HepG2 (cell line): ENCODE results near the gene PLCB1.

Experiments
- CTCF ChIP-seq: sonication (generic); formaldehyde crosslinking; IDR thresholded peaks from 2 replicates; pipeline ENCODE4 v1.5.0; 2020; ENCODE audit warnings: mild to moderate bottlenecking, missing genetic modification reagents, moderate library complexity
- GABPB1 ChIP-seq: IDR thresholded peaks from 2 replicates; pipeline ENCODE4 v1.6.1; 2016; ENCODE audit warnings: mild to moderate bottlenecking, missing genetic modification reagents, moderate library complexity, missing compliant biosample characterization
- TF ChIP-seq, protein P1 (sequence below), 2 experiments: fragments of 450-650 bp in 1 of 2; sonication (generic) in 1 of 2; formaldehyde crosslinking in 1 of 2; IDR thresholded peaks; 2 replicates each; pipeline versions ENCODE4 v1.6.1 to v1.8.0; 2016 to 2022; ENCODE audit warnings: antibody characterized with exemption in 1 of 2, mild to moderate bottlenecking in 1 of 2, missing genetic modification reagents in 1 of 2

- no peak for TF ChIP-seq GABPB1 (CRISPR knock-in tag)
- TF ChIP-seq CTCF = no peak
- TF ChIP-seq, protein P1, sequence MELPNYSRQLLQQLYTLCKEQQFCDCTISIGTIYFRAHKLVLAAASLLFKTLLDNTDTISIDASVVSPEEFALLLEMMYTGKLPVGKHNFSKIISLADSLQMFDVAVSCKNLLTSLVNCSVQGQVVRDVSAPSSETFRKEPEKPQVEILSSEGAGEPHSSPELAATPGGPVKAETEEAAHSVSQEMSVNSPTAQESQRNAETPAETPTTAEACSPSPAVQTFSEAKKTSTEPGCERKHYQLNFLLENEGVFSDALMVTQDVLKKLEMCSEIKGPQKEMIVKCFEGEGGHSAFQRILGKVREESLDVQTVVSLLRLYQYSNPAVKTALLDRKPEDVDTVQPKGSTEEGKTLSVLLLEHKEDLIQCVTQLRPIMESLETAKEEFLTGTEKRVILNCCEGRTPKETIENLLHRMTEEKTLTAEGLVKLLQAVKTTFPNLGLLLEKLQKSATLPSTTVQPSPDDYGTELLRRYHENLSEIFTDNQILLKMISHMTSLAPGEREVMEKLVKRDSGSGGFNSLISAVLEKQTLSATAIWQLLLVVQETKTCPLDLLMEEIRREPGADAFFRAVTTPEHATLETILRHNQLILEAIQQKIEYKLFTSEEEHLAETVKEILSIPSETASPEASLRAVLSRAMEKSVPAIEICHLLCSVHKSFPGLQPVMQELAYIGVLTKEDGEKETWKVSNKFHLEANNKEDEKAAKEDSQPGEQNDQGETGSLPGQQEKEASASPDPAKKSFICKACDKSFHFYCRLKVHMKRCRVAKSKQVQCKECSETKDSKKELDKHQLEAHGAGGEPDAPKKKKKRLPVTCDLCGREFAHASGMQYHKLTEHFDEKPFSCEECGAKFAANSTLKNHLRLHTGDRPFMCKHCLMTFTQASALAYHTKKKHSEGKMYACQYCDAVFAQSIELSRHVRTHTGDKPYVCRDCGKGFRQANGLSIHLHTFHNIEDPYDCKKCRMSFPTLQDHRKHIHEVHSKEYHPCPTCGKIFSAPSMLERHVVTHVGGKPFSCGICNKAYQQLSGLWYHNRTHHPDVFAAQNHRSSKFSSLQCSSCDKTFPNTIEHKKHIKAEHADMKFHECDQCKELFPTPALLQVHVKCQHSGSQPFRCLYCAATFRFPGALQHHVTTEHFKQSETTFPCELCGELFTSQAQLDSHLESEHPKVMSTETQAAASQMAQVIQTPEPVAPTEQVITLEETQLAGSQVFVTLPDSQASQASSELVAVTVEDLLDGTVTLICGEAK (IDR thresholded peaks at IDR 0.05) = no peak
- TF ChIP-seq, protein P1 (CRISPR knock-in tag; IDR thresholded peaks at IDR 0.05) = no peak
These were observed 240.8 kb downstream of the PLCB1 start for GRCh38 chr20:8372824-8373380.
